Measurements from ENCODE around the gene ERN1. TPM values are rescaled to one million over a fixed set of nuclear protein-coding genes. Genes with fewer than 3 reads are reported as not detected.

The ERN1 gene
- total RNA-seq, 1 experiment from 2014 or later, result 8.0 TPM

DNA sequence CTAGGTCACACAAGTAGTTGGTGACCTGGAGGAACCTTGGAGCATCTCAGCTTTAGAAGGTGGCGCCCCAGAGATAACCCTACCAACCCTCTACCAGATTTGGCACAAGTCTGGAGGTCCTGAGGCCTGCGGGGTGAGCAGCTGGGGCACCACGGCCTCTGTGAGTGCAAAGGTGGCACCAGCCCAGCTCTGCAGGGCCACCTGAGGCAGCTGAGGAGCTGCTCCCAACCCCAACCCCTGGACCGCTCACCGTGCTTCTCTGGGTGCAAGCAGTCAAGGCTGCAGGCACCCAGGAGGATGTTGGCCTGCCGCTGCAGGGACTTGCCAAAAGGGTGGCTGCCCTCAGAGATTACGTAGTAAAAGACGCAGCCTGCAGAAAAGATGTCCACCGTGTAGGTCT is 81.1 kb downstream of the ERN1 start:
- TF ChIP-seq CTCF (conservative IDR thresholded peaks at IDR 0.05; ENCODE audit: low read depth, low read length), result no peak
- TF ChIP-seq EZH2 (IDR thresholded peaks at IDR 0.05; ENCODE audit: borderline replicate concordance, low read depth, low read length, poor library complexity, severe bottlenecking), result no peak
- no peak overlapping the region for H3K27ac ChIP-seq (ENCODE audit: low read depth, low read length, poor library complexity, severe bottlenecking)
- no peaks in the 10 kb centered on the region for H3K27me3 ChIP-seq (replicated peaks; ENCODE audit: insufficient read depth, low read depth, low read length, poor library complexity)
- H3K36me3 ChIP-seq (ENCODE audit: insufficient read depth, low read length, poor library complexity, severe bottlenecking), result no peaks in the 10 kb centered on the region
- ChIA-PET POLR2A (ENCODE audit: low non-redundant PET) (interaction anchor here (0.6 kb wide), 1 partner anchor 67 kb away, joined by 6 read pairs; no protein-coding TSS in a partner anchor), CTCF (no interaction called here)
- no peaks in the 10 kb centered on the region for H3K9me3 ChIP-seq (ENCODE audit: low read depth, low read length, poor library complexity, severe bottlenecking)
- H3K4me3 ChIP-seq (ENCODE audit: low read depth, low read length, poor library complexity, severe bottlenecking), result no peak overlapping the region
- BruUV-seq (replicated peaks), result no TSS peak
- intact Hi-C loops (cut with micrococcal nuclease; ENCODE audit: unreplicated experiment), result no loop called here
- no peak for DNase-seq (ENCODE audit: low spot score)
- no peaks in the 10 kb centered on the region for H3K4me1 ChIP-seq (ENCODE audit: insufficient read depth, low read length, poor library complexity, severe bottlenecking)

DNA sequence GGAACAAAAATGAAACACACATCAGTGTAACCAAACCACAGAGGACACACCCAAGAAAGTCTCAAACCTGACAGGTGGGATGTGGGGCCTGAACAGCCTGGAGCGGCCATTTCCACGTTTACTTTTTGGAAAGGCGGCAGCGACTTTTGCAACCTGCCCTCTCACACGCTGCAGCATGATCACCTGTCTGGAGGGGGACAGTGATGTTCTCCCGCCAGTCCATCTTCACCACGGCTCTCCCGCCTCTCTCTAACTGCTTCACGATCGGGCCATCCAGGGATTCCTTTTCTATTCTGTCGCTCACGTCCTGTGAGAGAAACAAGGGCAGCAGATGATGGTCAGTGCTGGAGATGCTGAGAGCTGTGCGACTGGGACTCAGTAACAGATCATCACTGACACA is 84.8 kb downstream of the ERN1 start:
- intact Hi-C loops (cut with micrococcal nuclease; ENCODE audit: unreplicated experiment), result no loop called here
- POLR2A ChIA-PET (ENCODE audit: low non-redundant PET), result no interaction called here
- Histone ChIP-seq H3K36me3 (ENCODE audit: insufficient read depth, low read length, poor library complexity, severe bottlenecking) (no peaks in the 10 kb centered on the region), H3K4me1 (ENCODE audit: insufficient read depth, low read length, poor library complexity, severe bottlenecking) (no peaks in the 10 kb centered on the region), H3K27me3 (replicated peaks; ENCODE audit: insufficient read depth, low read depth, low read length, poor library complexity) (no peaks in the 10 kb centered on the region), H3K27ac (ENCODE audit: low read depth, low read length, poor library complexity, severe bottlenecking) (no peak overlapping the region), H3K9me3 (ENCODE audit: low read depth, low read length, poor library complexity, severe bottlenecking) (no peaks in the 10 kb centered on the region), H3K4me3 (ENCODE audit: low read depth, low read length, poor library complexity, severe bottlenecking) (no peak overlapping the region)
- TF ChIP-seq CTCF (conservative IDR thresholded peaks at IDR 0.05; ENCODE audit: low read depth, low read length) (no peak), EZH2 (IDR thresholded peaks at IDR 0.05; ENCODE audit: borderline replicate concordance, low read depth, low read length, poor library complexity, severe bottlenecking) (no peak)
- CTCF ChIA-PET, result interaction anchor here (0.9 kb wide), 1 partner anchor 20 kb away, joined by 3 read pairs; no protein-coding TSS in a partner anchor
- DNase-seq (ENCODE audit: low spot score), result no peak
- no TSS peak for BruUV-seq (replicated peaks)

GRCh38 chr17:64042700-64043485 is 87.1 kb downstream of the ERN1 start:
- Histone ChIP-seq H3K36me3 (ENCODE audit: insufficient read depth, low read length, poor library complexity, severe bottlenecking) (no peaks in the 10 kb centered on the region), H3K4me1 (ENCODE audit: insufficient read depth, low read length, poor library complexity, severe bottlenecking) (no peaks in the 10 kb centered on the region), H3K4me3 (ENCODE audit: low read depth, low read length, poor library complexity, severe bottlenecking) (no peak overlapping the region), H3K27me3 (replicated peaks; ENCODE audit: insufficient read depth, low read depth, low read length, poor library complexity) (no peaks in the 10 kb centered on the region), H3K27ac (ENCODE audit: low read depth, low read length, poor library complexity, severe bottlenecking) (no peak overlapping the region), H3K9me3 (ENCODE audit: low read depth, low read length, poor library complexity, severe bottlenecking) (no peaks in the 10 kb centered on the region)
- BruUV-seq (replicated peaks), result no TSS peak
- ChIA-PET POLR2A (ENCODE audit: low non-redundant PET) (no interaction called here), CTCF (no interaction called here)
- DNase-seq (ENCODE audit: low spot score), result no peak
- intact Hi-C loops (cut with micrococcal nuclease; ENCODE audit: unreplicated experiment), result no loop called here
- TF ChIP-seq EZH2 (IDR thresholded peaks at IDR 0.05; ENCODE audit: borderline replicate concordance, low read depth, low read length, poor library complexity, severe bottlenecking) (no peak), CTCF (conservative IDR thresholded peaks at IDR 0.05; ENCODE audit: low read depth, low read length) (no peak)
